HUES48 (cell line): Measurements from ENCODE around the gene EXO1.

Experiments
- H3K27ac ChIP-seq: one replicate; pipeline ENCODE4 v1.7.0; 2013; ENCODE audit warnings: low read depth, low read length, inconsistent platforms
- H3K27me3 ChIP-seq: 2 replicates; pipeline ENCODE4 v1.6.1; 2013; ENCODE audit warnings: mild to moderate bottlenecking, low read length; ENCODE audit not compliant: control insufficient read depth, insufficient read depth
- H3K36me3 ChIP-seq: 2 replicates; pipeline ENCODE4 v1.6.1; 2013; ENCODE audit warnings: low read length; ENCODE audit not compliant: control insufficient read depth, insufficient read depth
- H3K4me1 ChIP-seq: 2 replicates; pipeline ENCODE4 v1.6.1; 2013; ENCODE audit warnings: mild to moderate bottlenecking, low read length; ENCODE audit not compliant: control insufficient read depth, insufficient read depth
- H3K4me3 ChIP-seq: 2 replicates; pipeline ENCODE4 v1.5.1; 2013; ENCODE audit warnings: mild to moderate bottlenecking, low read depth, low read length
- H3K9ac ChIP-seq: 2 replicates; pipeline ENCODE4 v1.6.1; 2013; ENCODE audit warnings: mild to moderate bottlenecking, low read depth, low read length, moderate library complexity
- H3K9me3 ChIP-seq: 2 replicates; pipeline ENCODE4 v1.6.1; 2013; ENCODE audit warnings: low read length; ENCODE audit not compliant: control insufficient read depth, insufficient read depth

EXO1 gene

GRCh38 chr1:241837416-241837815, 10.6 kb upstream of the EXO1 start:
- H3K9ac ChIP-seq: no peak overlapping the region
- no peaks in the 10 kb centered on the region for H3K36me3 ChIP-seq
- H3K27me3 ChIP-seq: no peaks in the 10 kb centered on the region
- no peak overlapping the region for H3K4me3 ChIP-seq
- no peaks in the 10 kb centered on the region for H3K4me1 ChIP-seq
- no peaks in the 10 kb centered on the region for H3K9me3 ChIP-seq
- no peak overlapping the region for H3K27ac ChIP-seq

GRCh38 chr1:241837901-241838300, 10.1 kb upstream of the EXO1 start:
- Histone ChIP-seq H3K27me3 (no peaks in the 10 kb centered on the region), H3K9ac (no peak overlapping the region), H3K36me3 (no peaks in the 10 kb centered on the region), H3K4me3 (no peak overlapping the region), H3K4me1 (no peaks in the 10 kb centered on the region), H3K27ac (no peak overlapping the region), H3K9me3 (no peaks in the 10 kb centered on the region)

- no peak overlapping the region for H3K9ac ChIP-seq
- no peak overlapping the region for H3K27ac ChIP-seq
- no peak overlapping the region for H3K4me3 ChIP-seq
- no peaks in the 10 kb centered on the region for H3K27me3 ChIP-seq
- H3K36me3 ChIP-seq: no peaks in the 10 kb centered on the region
- H3K9me3 ChIP-seq: no peaks in the 10 kb centered on the region
- no peaks in the 10 kb centered on the region for H3K4me1 ChIP-seq
Observed at GRCh38 chr1:241838897-241839296, 9.1 kb upstream of the EXO1 start.

GRCh38 chr1:241839369-241839979, 8.5 kb upstream of the EXO1 start:
- Histone ChIP-seq H3K27ac (no peak overlapping the region), H3K4me3 (no peak overlapping the region), H3K9me3 (no peaks in the 10 kb centered on the region), H3K27me3 (no peaks in the 10 kb centered on the region), H3K36me3 (no peaks in the 10 kb centered on the region), H3K9ac (no peak overlapping the region), H3K4me1 (no peaks in the 10 kb centered on the region)

GRCh38 chr1:241840164-241840563, 7.8 kb upstream of the EXO1 start:
- no peaks in the 10 kb centered on the region for H3K27me3 ChIP-seq
- no peak overlapping the region for H3K9ac ChIP-seq
- H3K27ac ChIP-seq: no peak overlapping the region
- no peak overlapping the region for H3K4me3 ChIP-seq
- H3K9me3 ChIP-seq: no peaks in the 10 kb centered on the region
- no peaks in the 10 kb centered on the region for H3K36me3 ChIP-seq
- H3K4me1 ChIP-seq: no peaks in the 10 kb centered on the region

- Histone ChIP-seq H3K4me1 (no peaks in the 10 kb centered on the region), H3K27ac (no peak overlapping the region), H3K9ac (no peak overlapping the region), H3K36me3 (no peaks in the 10 kb centered on the region), H3K9me3 (no peaks in the 10 kb centered on the region), H3K27me3 (no peaks in the 10 kb centered on the region), H3K4me3 (no peak overlapping the region)
Observed at GRCh38 chr1:241841691-241842090, 6.3 kb upstream of the EXO1 start.

GRCh38 chr1:241842565-241842964, 5.4 kb upstream of the EXO1 start:
- no peak overlapping the region for H3K9ac ChIP-seq
- H3K27ac ChIP-seq: no peak overlapping the region
- no peak overlapping the region for H3K4me3 ChIP-seq
- no peaks in the 10 kb centered on the region for H3K36me3 ChIP-seq
- no peaks in the 10 kb centered on the region for H3K9me3 ChIP-seq
- H3K27me3 ChIP-seq: no peaks in the 10 kb centered on the region
- H3K4me1 ChIP-seq: peaks cover 6% of the 10 kb centered on the region

- H3K27ac ChIP-seq: no peak overlapping the region
- no peaks in the 10 kb centered on the region for H3K27me3 ChIP-seq
- no peak overlapping the region for H3K4me3 ChIP-seq
- H3K4me1 ChIP-seq: peaks cover 12% of the 10 kb centered on the region
- H3K36me3 ChIP-seq: peaks cover 2% of the 10 kb centered on the region; the same call in 1 of the 2 replicates
- no peak overlapping the region for H3K9ac ChIP-seq
- no peaks in the 10 kb centered on the region for H3K9me3 ChIP-seq
Observed at GRCh38 chr1:241844593-241844992, 3.4 kb upstream of the EXO1 start.

GRCh38 chr1:241846375-241846774, 1.6 kb upstream of the EXO1 start:
- Histone ChIP-seq H3K27ac (no peak overlapping the region), H3K9me3 (no peaks in the 10 kb centered on the region), H3K4me3 (no peak overlapping the region), H3K9ac (no peak overlapping the region), H3K27me3 (no peaks in the 10 kb centered on the region), H3K36me3 (peaks cover 16% of the 10 kb centered on the region), H3K4me1 (peaks cover 12% of the 10 kb centered on the region)

GRCh38 chr1:241846862-241847539, 1.0 kb upstream of the EXO1 start:
- Histone ChIP-seq H3K27me3 (no peaks in the 10 kb centered on the region), H3K4me1 (peaks cover 12% of the 10 kb centered on the region), H3K9me3 (no peaks in the 10 kb centered on the region), H3K27ac (peak overlapping the region; percentile 99), H3K4me3 (peak overlapping the region; percentile 98), H3K36me3 (peaks cover 22% of the 10 kb centered on the region), H3K9ac (peak overlapping the region; percentile 92)

- Histone ChIP-seq H3K4me1 (peaks cover 12% of the 10 kb centered on the region), H3K27ac (peak overlapping the region; percentile 99), H3K9ac (peak overlapping the region; percentile 92), H3K4me3 (peak overlapping the region; percentile 98), H3K9me3 (no peaks in the 10 kb centered on the region), H3K27me3 (no peaks in the 10 kb centered on the region), H3K36me3 (peaks cover 27% of the 10 kb centered on the region)
Observed at GRCh38 chr1:241847540-241847795, 536 bp upstream of the EXO1 start.
